Measurements from ENCODE around the gene FAM227B. TPM values are rescaled to one million over a fixed set of nuclear protein-coding genes. Genes with fewer than 3 reads are reported as not detected.
"Not testable (repeated sequence)": the region's sequence is repeated elsewhere in the genome, so short reads cannot be mapped to it uniquely, and the experiment has no call there.

The FAM227B gene
- total RNA-seq, 4 donors from 2014 or later, result 3.3 to 9.2 (median 6.6) TPM

- no peaks in the 10 kb centered on the region for H3K27me3 ChIP-seq
- peaks cover 1 to 9% of the 10 kb centered on the region in 2 donors for H3K9me3 ChIP-seq
- no peak for TF ChIP-seq POLR2AphosphoS5 (IDR thresholded peaks at IDR 0.05)
- TF ChIP-seq EP300 (IDR thresholded peaks at IDR 0.05; ENCODE audit: low read depth), result no peak
- TF ChIP-seq CTCF (IDR thresholded peaks at IDR 0.05), result no peak
- no peak for TF ChIP-seq POLR2A (IDR thresholded peaks at IDR 0.05)
- in situ Hi-C loops (cut with MboI; ENCODE audit: low pct_ligation_motif_present in 1 of 4, low pct_unique_long_range_greater_than_20kb in 1 of 4, low sequenced_read_pairs in 3 of 4) (no loop called here), intact Hi-C loops (cut with DNase I; ENCODE audit: low total_unique reads) (no loop called here)
- no peaks in the 10 kb centered on the region for H3K36me3 ChIP-seq
- no peaks in the 10 kb centered on the region for H3K4me1 ChIP-seq
- H3K27ac ChIP-seq, result no peak overlapping the region
- 100% methylated on average over 2 of the region's 2 CpGs; no CpG with 5 or more reads in 1 of the 2 donors for WGBS, 2 donors (ENCODE audit: low coverage in 1 of 2)
- H3K4me3 ChIP-seq, result no peak overlapping the region
- DNase-seq, result no peak
Observed at GRCh38 chr15:49605588-49605987, 15.0 kb downstream of the FAM227B start.

- no peaks in the 10 kb centered on the region for H3K27me3 ChIP-seq
- no peaks in the 10 kb centered on the region for H3K4me1 ChIP-seq
- TF ChIP-seq EP300 (IDR thresholded peaks at IDR 0.05; ENCODE audit: low read depth), result no peak
- TF ChIP-seq CTCF (IDR thresholded peaks at IDR 0.05), result no peak
- no peak for TF ChIP-seq POLR2AphosphoS5 (IDR thresholded peaks at IDR 0.05)
- peaks cover 8 to 13% of the 10 kb centered on the region in 2 donors for H3K9me3 ChIP-seq
- H3K4me3 ChIP-seq, result no peak overlapping the region
- no peak overlapping the region for H3K27ac ChIP-seq
- in situ Hi-C loops (cut with MboI; ENCODE audit: low pct_ligation_motif_present in 1 of 4, low pct_unique_long_range_greater_than_20kb in 1 of 4, low sequenced_read_pairs in 3 of 4) (no loop called here), intact Hi-C loops (cut with DNase I; ENCODE audit: low total_unique reads) (no loop called here)
- WGBS, 2 donors (ENCODE audit: low coverage in 1 of 2), result 100% methylated on average over 1 to 2 of the region's 2 CpGs
- no peaks in the 10 kb centered on the region for H3K36me3 ChIP-seq
- DNase-seq, result no peak
Observed at GRCh38 chr15:49604625-49605409, 15.8 kb downstream of the FAM227B start.

- peaks cover 0 to 11% of the 10 kb centered on the region in 2 donors for H3K9me3 ChIP-seq
- H3K4me3 ChIP-seq; in situ Hi-C loops (cut with MboI; ENCODE audit: low pct_ligation_motif_present in 1 of 4, low pct_unique_long_range_greater_than_20kb in 1 of 4, low sequenced_read_pairs in 3 of 4); intact Hi-C loops (cut with DNase I; ENCODE audit: low total_unique reads); H3K36me3 ChIP-seq; H3K27ac ChIP-seq; H3K4me1 ChIP-seq; DNase-seq; H3K27me3 ChIP-seq: not testable (repeated sequence)
- 74 to 100% methylated on average over 1 to 12 of the region's 12 CpGs for WGBS, 2 donors (ENCODE audit: low coverage in 1 of 2)
Observed at GRCh38 chr15:49592829-49593316, 27.7 kb downstream of the FAM227B start.

GRCh38 chr15:49589030-49589429, 31.6 kb downstream of the FAM227B start:
- in situ Hi-C loops (cut with MboI; ENCODE audit: low pct_ligation_motif_present in 1 of 4, low pct_unique_long_range_greater_than_20kb in 1 of 4, low sequenced_read_pairs in 3 of 4), result no loop called here
- Histone ChIP-seq H3K4me3 (no peak overlapping the region), H3K4me1 (no peaks in the 10 kb centered on the region), H3K27me3 (no peaks in the 10 kb centered on the region), H3K36me3 (no peaks in the 10 kb centered on the region), H3K27ac (no peak overlapping the region), H3K9me3 (no peaks in the 10 kb centered on the region)
- intact Hi-C loops (cut with DNase I; ENCODE audit: low total_unique reads), result no loop called here
- TF ChIP-seq EP300 (IDR thresholded peaks at IDR 0.05; ENCODE audit: low read depth), result no peak
- no peak for TF ChIP-seq POLR2A (IDR thresholded peaks at IDR 0.05)
- no peak for TF ChIP-seq POLR2AphosphoS5 (IDR thresholded peaks at IDR 0.05)
- TF ChIP-seq CTCF (IDR thresholded peaks at IDR 0.05), result no peak
- DNase-seq, result no peak
